CD4-positive, alpha-beta T cell (primary cell): ENCODE measurements around the gene CAPS2. TPM values are rescaled to one million over a fixed set of nuclear protein-coding genes. Genes with fewer than 3 reads are reported as not detected.

Source experiments
- ATAC-seq: fragments of 200-7000 bp; cut with Tn5 transposase; one replicate; pipeline ENCODE4 v1.10.0; 2022; ENCODE audit warnings: mild to moderate bottlenecking; ENCODE audit not compliant: poor library complexity
- CTCF ChIA-PET: fragments of 350-600 bp; sonication (Branson Sonifier 250); formaldehyde crosslinking; loops from one replicate; lab custom pipeline; 2021; ENCODE audit warnings: antibody characterized with exemption, inconsistent platforms; lab: Charles Lee
- POLR2A ChIA-PET: fragments of 350-600 bp; sonication (Branson Sonifier 250); formaldehyde crosslinking; loops from one replicate; lab custom pipeline; 2021; ENCODE audit warnings: antibody characterized with exemption, inconsistent platforms; lab: Charles Lee
- DNase-seq, 14 experiments: peaks; one replicate each; pipeline ENCODE4 v3.0.0-alpha.2; 2013 to 2020; ENCODE audit warnings: mixed read lengths in 2 of 14
- H3K27ac ChIP-seq, 2 donors: one replicate each; pipeline versions ENCODE4 v1.5.1 to v1.7.0; 2013; ENCODE audit warnings: low read length in 2 of 2, low read depth in 1 of 2, mild to moderate bottlenecking in 1 of 2
- H3K27me3 ChIP-seq, 2 experiments: 1 replicate in 1 of 2; 2 replicates in 1 of 2; pipeline versions ENCODE4 v1.6.1 to v1.7.0; 2013; ENCODE audit warnings: low read length in 2 of 2, control low read depth in 1 of 2, mild to moderate bottlenecking in 1 of 2, moderate library complexity in 1 of 2; ENCODE audit not compliant: insufficient read depth in 2 of 2, control insufficient read depth in 1 of 2
- H3K36me3 ChIP-seq: one replicate; pipeline ENCODE4 v1.6.1; 2013; ENCODE audit warnings: low read length, control low read depth; ENCODE audit not compliant: insufficient read depth
- H3K4me1 ChIP-seq: one replicate; pipeline ENCODE4 v1.6.1; 2013; ENCODE audit warnings: low read length, control low read depth; ENCODE audit not compliant: insufficient read depth
- H3K4me3 ChIP-seq: one replicate; pipeline ENCODE4 v1.5.1; 2013; ENCODE audit warnings: mild to moderate bottlenecking, low read length, moderate library complexity
- H3K9me3 ChIP-seq, 2 experiments: 1 replicate in 1 of 2; 2 replicates in 1 of 2; pipeline versions ENCODE4 v1.6.1 to v1.7.0; 2013; ENCODE audit warnings: low read length in 2 of 2, mild to moderate bottlenecking in 2 of 2, control low read depth in 1 of 2, moderate library complexity in 1 of 2; ENCODE audit not compliant: control insufficient read depth in 1 of 2, insufficient read depth in 1 of 2
- H3K27ac Mint-ChIP-seq: one replicate; pipeline ENCODE4 v1.8.0; 2020; ENCODE audit warnings: mixed read lengths
- H3K27me3 Mint-ChIP-seq: one replicate; pipeline ENCODE4 v1.8.0; 2021; ENCODE audit warnings: mixed read lengths
- H3K36me3 Mint-ChIP-seq: one replicate; pipeline ENCODE4 v1.8.0; 2021; ENCODE audit warnings: low read depth, mixed read lengths
- H3K4me1 Mint-ChIP-seq: one replicate; pipeline ENCODE4 v1.8.0; 2021; ENCODE audit warnings: low read depth, mixed read lengths
- H3K4me3 Mint-ChIP-seq: one replicate; pipeline ENCODE4 v1.8.0; 2020; ENCODE audit warnings: mild to moderate bottlenecking, mixed read lengths
- H3K9me3 Mint-ChIP-seq: one replicate; pipeline ENCODE4 v1.8.0; 2020; ENCODE audit warnings: mixed read lengths
- CTCF ChIP-seq: fragments of 200-600 bp; IDR thresholded peaks from one replicate; pipeline ENCODE4 v1.8.0; 2022; ENCODE audit warnings: antibody characterized with exemption, mild to moderate bottlenecking
- intact Hi-C, 2 experiments: fragments of 100-400 bp; cut with DNase I in 1 of 2; cut with micrococcal nuclease in 1 of 2; formaldehyde crosslinking; loops; one replicate each; pipeline versions ENCODE4 v1.15.1 to v1.9.0; 2023 to 2025; cut with DNase I, micrococcal nuclease
- polyA plus RNA-seq, 2 donors: library from polyadenylated mRNA; unstranded; fragments of 120-200 nt; gene quantifications; one replicate each; pipeline ENCODE4 v1.2.1, GENCODE V29; 2013
- total RNA-seq, 174 experiments: library from RNA in 2 of 174; stranded (reverse) in 2 of 174; gene quantifications; one replicate each; pipeline ENCODE4 v1.2.3 and lab custom pipeline; 2021 to 2026

The CAPS2 gene
- total RNA-seq (1 to 10 TPM; 1.3 to 1.9 TPM), total RNA-seq (lab: John Stamatoyannopoulos, UW) (0 to 7.9 (median 1.1) reads per million in 172 experiments)
- 3.3 TPM for polyA plus RNA-seq (2013, experiment 1 of 2)
- 3.4 TPM for polyA plus RNA-seq (2013, experiment 2 of 2)

GRCh38 chr12:75329918-75330826 lies at the start of gene CAPS2:
TSS of gene CAPS2 (minus strand) at chr12:75330324. CDS start at chr12:75326498, 3,826 bp downstream.
- H3K27me3 ChIP-seq = peaks cover 12 to 26% of the 10 kb centered on the region in 2 experiments
- H3K27ac ChIP-seq = no peak within 1 kb of the TSS
- Mint-ChIP-seq H3K36me3 (no peaks in the 10 kb centered on the region), H3K9me3 (no peaks in the 10 kb centered on the region), H3K27ac (no peak within 1 kb of the TSS), H3K4me3 (peak within 1 kb of the TSS; percentile 90), H3K4me1 (peaks cover 25% of the 10 kb centered on the region), H3K27me3 (peaks cover 59% of the 10 kb centered on the region)
- intact Hi-C loops = loop anchor here (5.0 kb wide), 3 partner anchors 152 to 707 kb away; partner anchors contain the start of gene GLIPR1 (in 1 of the 2)
- peak; percentile 90 for ATAC-seq
- CTCF ChIA-PET = no interaction called here
- H3K4me3 ChIP-seq = peak within 1 kb of the TSS; percentile 57
- POLR2A ChIA-PET = interaction anchor here (0.9 to 1.6 kb wide), 3 partner anchors 9 to 181 kb away, joined by 3 to 5 read pairs (median 3); partner anchors contain the start of genes GLIPR1 and KRR1
- no peaks in the 10 kb centered on the region for H3K9me3 ChIP-seq
- no peak for TF ChIP-seq CTCF
- H3K36me3 ChIP-seq = no peaks in the 10 kb centered on the region
- H3K4me1 ChIP-seq = peaks cover 17% of the 10 kb centered on the region
- DNase-seq = peak; percentile 21 to 81 (median 48)

GRCh38 chr12:75378354-75378753 lies 48.2 kb upstream of the CAPS2 start:
- no peak for ATAC-seq
- Mint-ChIP-seq H3K27me3 (no peaks in the 10 kb centered on the region), H3K4me3 (no peak overlapping the region), H3K36me3 (no peaks in the 10 kb centered on the region), H3K4me1 (no peaks in the 10 kb centered on the region), H3K9me3 (no peaks in the 10 kb centered on the region), H3K27ac (no peak overlapping the region)
- H3K4me1 ChIP-seq = no peaks in the 10 kb centered on the region
- no peak overlapping the region for H3K27ac ChIP-seq
- no peaks in the 10 kb centered on the region for H3K9me3 ChIP-seq
- no peak for DNase-seq
- no peak for TF ChIP-seq CTCF
- ChIA-PET CTCF (no interaction called here), POLR2A (no interaction called here)
- no peaks in the 10 kb centered on the region for H3K27me3 ChIP-seq
- intact Hi-C loops = no loop called here
- H3K36me3 ChIP-seq = no peaks in the 10 kb centered on the region
- H3K4me3 ChIP-seq = no peak overlapping the region

GRCh38 chr12:75374971-75375370 lies 44.8 kb upstream of the CAPS2 start:
- ChIA-PET CTCF (no interaction called here), POLR2A (no interaction called here)

More at GRCh38 chr12:75374971-75375370, 44.8 kb upstream of the CAPS2 start:
- H3K27me3 ChIP-seq = no peaks in the 10 kb centered on the region
- Mint-ChIP-seq H3K4me3 (no peak overlapping the region), H3K9me3 (no peaks in the 10 kb centered on the region), H3K27ac (no peak overlapping the region), H3K36me3 (no peaks in the 10 kb centered on the region), H3K27me3 (no peaks in the 10 kb centered on the region), H3K4me1 (no peaks in the 10 kb centered on the region)
- ATAC-seq (no peak), DNase-seq (no peak)
- H3K9me3 ChIP-seq = no peaks in the 10 kb centered on the region
- no peak overlapping the region for H3K27ac ChIP-seq
- no peaks in the 10 kb centered on the region for H3K4me1 ChIP-seq
- no peaks in the 10 kb centered on the region for H3K36me3 ChIP-seq
- no peak overlapping the region for H3K4me3 ChIP-seq
- no peak for TF ChIP-seq CTCF
- intact Hi-C loops = no loop called here
